Lower leg skin (tissue), 4 donors: Measurements from ENCODE around the gene PPA2. TPM values are rescaled to one million over a fixed set of nuclear protein-coding genes. Genes with fewer than 3 reads are reported as not detected.

Source experiments
- DNase-seq, 2 donors: peaks; one replicate each; pipeline ENCODE4 v3.0.0-alpha.2; 2019; ENCODE audit warnings: low spot score in 2 of 2
- H3K4me3 ChIP-seq: fragments of 200-600 bp; sonication (generic); 2 replicates; pipeline ENCODE4 v1.5.1; 2017; ENCODE audit warnings: mild to moderate bottlenecking, low read depth; ENCODE audit not compliant: poor library complexity, severe bottlenecking
- CTCF ChIP-seq, 3 donors: fragments of 450-650 bp; IDR thresholded peaks; one replicate each; pipeline ENCODE4 v1.5.1; 2016; ENCODE audit warnings: antibody characterized with exemption in 3 of 3, mild to moderate bottlenecking in 3 of 3, moderate library complexity in 2 of 3
- POLR2A ChIP-seq, 2 donors: fragments of 450-650 bp; IDR thresholded peaks; one replicate each; pipeline ENCODE4 v1.6.1; 2016 to 2017; ENCODE audit warnings: antibody characterized with exemption in 2 of 2, mild to moderate bottlenecking in 1 of 2, moderate library complexity in 1 of 2
- WGBS, 2 donors: methylation state at CpG; one replicate each; pipeline ENCODE4 v1.1.5; 2018; 5-methylcytosine and 5-hydroxymethylcytosine counted together
- intact Hi-C: fragments of 100-400 bp; cut with DNase I; formaldehyde crosslinking; loops from one replicate; pipeline ENCODE4 v1.15.0; 2023; ENCODE audit warnings: low total_unique reads
- total RNA-seq, 4 donors: library from RNA; depleted of rRNA; stranded (reverse); fragments of >200 nt; gene quantifications; one replicate each; pipeline ENCODE4 v1.1.0, GENCODE V29; 2016

The PPA2 gene
- total RNA-seq, 4 donors from 2014 or later = 84.6 to 174 (median 95.3) TPM

GRCh38 chr4:105386012-105386411 lies 87.8 kb downstream of the PPA2 start:
- no peak overlapping the region for H3K4me3 ChIP-seq
- 79 to 80% methylated on average over 4 of the region's 4 CpGs for WGBS, 2 donors
- DNase-seq = no peak
- intact Hi-C loops = no loop called here
- TF ChIP-seq POLR2A (IDR thresholded peaks at IDR 0.05) (no peak), CTCF (IDR thresholded peaks at IDR 0.05) (no peak)

GRCh38 chr4:105374071-105374470 lies 99.8 kb downstream of the PPA2 start:
- DNase-seq = no peak
- WGBS, 2 donors = 91 to 93% methylated on average over 3 of the region's 3 CpGs

GRCh38 chr4:105373324-105373723 lies 100.5 kb downstream of the PPA2 start:
- no peak for DNase-seq
- TF ChIP-seq CTCF (IDR thresholded peaks at IDR 0.05) = no peak
- TF ChIP-seq POLR2A (IDR thresholded peaks at IDR 0.05) = no peak
- 75 to 79% methylated on average over 3 of the region's 3 CpGs for WGBS, 2 donors
- intact Hi-C loops = no loop called here
- H3K4me3 ChIP-seq = no peak overlapping the region

More at GRCh38 chr4:105374071-105374470, 99.8 kb downstream of the PPA2 start:
- no peak for TF ChIP-seq POLR2A (IDR thresholded peaks at IDR 0.05)
- no peak for TF ChIP-seq CTCF (IDR thresholded peaks at IDR 0.05)
- intact Hi-C loops = no loop called here
- H3K4me3 ChIP-seq = no peak overlapping the region

- H3K4me3 ChIP-seq = no peak overlapping the region
- intact Hi-C loops = no loop called here
- no peak for TF ChIP-seq POLR2A (IDR thresholded peaks at IDR 0.05)
- TF ChIP-seq CTCF (IDR thresholded peaks at IDR 0.05) = no peak
- DNase-seq = no peak
- 94% methylated on average over 1 of the region's 1 CpG for WGBS, 2 donors
Observed at GRCh38 chr4:105369988-105370387, 103.9 kb downstream of the PPA2 start.

- no peak for DNase-seq
- intact Hi-C loops = no loop called here
- no peak overlapping the region for H3K4me3 ChIP-seq
- TF ChIP-seq POLR2A (IDR thresholded peaks at IDR 0.05) = no peak
- TF ChIP-seq CTCF (IDR thresholded peaks at IDR 0.05) = no peak
Observed at GRCh38 chr4:105361053-105361452, 112.8 kb downstream of the PPA2 start.

GRCh38 chr4:105357258-105357980 lies 116.4 kb downstream of the PPA2 start:
- no peak overlapping the region for H3K4me3 ChIP-seq
- intact Hi-C loops = no loop called here
- TF ChIP-seq POLR2A (IDR thresholded peaks at IDR 0.05) = no peak
- no peak for TF ChIP-seq CTCF (IDR thresholded peaks at IDR 0.05)
- DNase-seq = no peak
